ENCODE measurements around the gene WDR72. TPM values are rescaled to one million over a fixed set of nuclear protein-coding genes. Genes with fewer than 3 reads are reported as not detected.

The WDR72 gene
- total RNA-seq, 4 donors from 2014 or later: 1.0 to 8.1 (median 4.6) TPM

- H3K4me3 ChIP-seq (ENCODE audit: low read depth, poor library complexity, severe bottlenecking): no peak overlapping the region
- TF ChIP-seq POLR2A (IDR thresholded peaks at IDR 0.05) (no peak), CTCF (IDR thresholded peaks at IDR 0.05) (no peak)
- DNase-seq (ENCODE audit: low spot score in 2 of 2): no peak
- intact Hi-C loops (cut with DNase I; ENCODE audit: low total_unique reads): no loop called here
- WGBS, 2 donors: 86 to 91% methylated on average over 1 of the region's 1 CpG
Observed at GRCh38 chr15:53588773-53589172, 170.7 kb downstream of the WDR72 start.

- intact Hi-C loops (cut with DNase I; ENCODE audit: low total_unique reads): no loop called here
- 31 to 42% methylated on average over 3 of the region's 3 CpGs for WGBS, 2 donors
- H3K4me3 ChIP-seq (ENCODE audit: low read depth, poor library complexity, severe bottlenecking): no peak overlapping the region
- no peak for TF ChIP-seq POLR2A (IDR thresholded peaks at IDR 0.05)
- TF ChIP-seq CTCF (IDR thresholded peaks at IDR 0.05): no peak
- no peak for DNase-seq (ENCODE audit: low spot score in 2 of 2)
Observed at GRCh38 chr15:53586799-53587198, 172.7 kb downstream of the WDR72 start.

DNA sequence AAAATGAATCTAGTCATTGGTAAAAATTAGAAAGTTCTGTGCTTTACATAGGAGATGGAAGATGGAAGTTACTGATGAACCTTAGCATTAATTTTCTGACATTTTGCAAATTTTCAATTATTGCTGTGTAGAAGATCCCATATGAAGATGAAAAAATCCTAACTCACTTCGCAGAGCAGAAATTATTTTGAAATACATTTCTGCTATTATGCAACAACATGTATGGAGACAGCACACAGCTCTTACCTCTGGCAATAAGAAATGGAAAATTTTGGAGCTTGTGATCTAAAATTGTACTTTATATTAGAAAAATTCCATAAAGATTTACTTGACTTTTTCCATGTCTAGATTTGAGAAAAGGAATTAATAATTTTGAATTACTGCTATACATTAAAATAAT, 177.9 kb downstream of the WDR72 start:
- intact Hi-C loops (cut with DNase I; ENCODE audit: low total_unique reads): no loop called here
- no peak overlapping the region for H3K4me3 ChIP-seq (ENCODE audit: low read depth, poor library complexity, severe bottlenecking)
- no peak for TF ChIP-seq CTCF (IDR thresholded peaks at IDR 0.05)
- TF ChIP-seq POLR2A (IDR thresholded peaks at IDR 0.05): no peak
- WGBS, 2 donors: 72 to 77% methylated on average over 1 of the region's 1 CpG
- DNase-seq (ENCODE audit: low spot score in 2 of 2): no peak

GRCh38 chr15:53580366-53580765, 179.1 kb downstream of the WDR72 start:
- intact Hi-C loops (cut with DNase I; ENCODE audit: low total_unique reads): no loop called here
- no peak for TF ChIP-seq CTCF (IDR thresholded peaks at IDR 0.05)
- TF ChIP-seq POLR2A (IDR thresholded peaks at IDR 0.05): no peak
- WGBS, 2 donors: 37 to 39% methylated on average over 3 of the region's 3 CpGs
- no peak overlapping the region for H3K4me3 ChIP-seq (ENCODE audit: low read depth, poor library complexity, severe bottlenecking)
- DNase-seq (ENCODE audit: low spot score in 2 of 2): no peak

GRCh38 chr15:53576841-53577240, 182.6 kb downstream of the WDR72 start:
- intact Hi-C loops (cut with DNase I; ENCODE audit: low total_unique reads): no loop called here
- DNase-seq (ENCODE audit: low spot score in 2 of 2): no peak
- H3K4me3 ChIP-seq (ENCODE audit: low read depth, poor library complexity, severe bottlenecking): no peak overlapping the region
- TF ChIP-seq POLR2A (IDR thresholded peaks at IDR 0.05): no peak
- no peak for TF ChIP-seq CTCF (IDR thresholded peaks at IDR 0.05)
- 44 to 62% methylated on average over 1 of the region's 1 CpG for WGBS, 2 donors

DNA sequence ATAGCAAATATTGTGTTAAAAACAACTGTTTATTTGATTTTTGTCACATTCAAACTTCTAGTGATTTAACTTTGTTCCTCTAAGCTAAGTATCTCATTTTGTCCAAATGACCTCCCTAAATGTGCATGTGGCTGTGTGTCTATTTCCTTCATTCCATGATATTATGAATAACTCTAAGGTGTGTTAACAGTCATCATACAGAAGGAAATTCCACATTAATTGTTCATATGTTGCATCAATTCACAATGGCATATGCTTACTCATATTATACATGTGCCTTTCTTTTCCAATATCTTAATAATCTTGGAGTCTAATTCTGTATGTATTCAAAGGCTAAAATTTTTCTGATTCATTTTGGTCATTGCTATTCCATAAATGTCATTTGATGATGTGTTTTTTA, 186.4 kb downstream of the WDR72 start:
- intact Hi-C loops (cut with DNase I; ENCODE audit: low total_unique reads): no loop called here
- DNase-seq (ENCODE audit: low spot score in 2 of 2): no peak

More for the DNA sequence above, 186.4 kb downstream of the WDR72 start:
- no peak overlapping the region for H3K4me3 ChIP-seq (ENCODE audit: low read depth, poor library complexity, severe bottlenecking)
- TF ChIP-seq POLR2A (IDR thresholded peaks at IDR 0.05) (no peak), CTCF (IDR thresholded peaks at IDR 0.05) (no peak)

All from lower leg skin (tissue), 4 donors.